Measurements from ENCODE around the gene BAIAP2L1.

BAIAP2L1 gene

GRCh38 chr7:98400542-98401340, at the start of gene BAIAP2L1 (continued):
- TF ChIP-seq ZSCAN30 (tag by site-specific recombination; IDR thresholded peaks at IDR 0.05) (peak; percentile 87), ZNF530 (tag by site-specific recombination; IDR thresholded peaks at IDR 0.05; ENCODE audit: low read depth) (no peak), ZNF354C (tag by site-specific recombination; IDR thresholded peaks at IDR 0.05; ENCODE audit: borderline replicate concordance, low read depth) (no peak), ZNF138 (tag by site-specific recombination; IDR thresholded peaks at IDR 0.05; ENCODE audit: borderline replicate concordance) (no peak), ZNF747 (tag by site-specific recombination; IDR thresholded peaks at IDR 0.05) (no peak), ZNF48 (tag by site-specific recombination; IDR thresholded peaks at IDR 0.05) (no peak), SP3 (tag by site-specific recombination; IDR thresholded peaks at IDR 0.05) (peak; percentile 82), ZNF37A (tag by site-specific recombination; IDR thresholded peaks at IDR 0.05) (no peak), SP2 (tag by site-specific recombination; IDR thresholded peaks at IDR 0.05) (peak; percentile 66), ZNF146 (tag by site-specific recombination; IDR thresholded peaks at IDR 0.05) (no peak), FEZF1 (tag by site-specific recombination; IDR thresholded peaks at IDR 0.05) (no peak), ZNF792 (tag by site-specific recombination; IDR thresholded peaks at IDR 0.05) (no peak), GFI1B (tag by site-specific recombination; IDR thresholded peaks at IDR 0.05) (no peak), KLF17 (tag by site-specific recombination; IDR thresholded peaks at IDR 0.05) (peak; percentile 56; the same call in 1 of the 2 replicates), ZIC2 (tag by site-specific recombination; IDR thresholded peaks at IDR 0.05) (no peak), REST (tag by site-specific recombination; IDR thresholded peaks at IDR 0.05) (no peak), ZNF302 (tag by site-specific recombination; IDR thresholded peaks at IDR 0.05; ENCODE audit: low read depth) (no peak), ZFP37 (tag by site-specific recombination; IDR thresholded peaks at IDR 0.05) (no peak), EGR2 (tag by site-specific recombination; IDR thresholded peaks at IDR 0.05; ENCODE audit: low read depth) (peak; percentile 23; the same call in 1 of the 2 replicates), ZNF529 (tag by site-specific recombination; IDR thresholded peaks at IDR 0.05; ENCODE audit: insufficient replicate concordance) (no peak), KLF8 (tag by site-specific recombination; IDR thresholded peaks at IDR 0.05) (peak; percentile 70), ZNF202 (tag by site-specific recombination; IDR thresholded peaks at IDR 0.05; ENCODE audit: borderline replicate concordance) (peak; percentile 94; the same call in 1 of the 2 replicates), HIC1 (tag by site-specific recombination; IDR thresholded peaks at IDR 0.05) (0 out of 2 replicates have a peak, but pooled peaks have one; percentile 37)
- TF ChIP-seq, protein P1, sequence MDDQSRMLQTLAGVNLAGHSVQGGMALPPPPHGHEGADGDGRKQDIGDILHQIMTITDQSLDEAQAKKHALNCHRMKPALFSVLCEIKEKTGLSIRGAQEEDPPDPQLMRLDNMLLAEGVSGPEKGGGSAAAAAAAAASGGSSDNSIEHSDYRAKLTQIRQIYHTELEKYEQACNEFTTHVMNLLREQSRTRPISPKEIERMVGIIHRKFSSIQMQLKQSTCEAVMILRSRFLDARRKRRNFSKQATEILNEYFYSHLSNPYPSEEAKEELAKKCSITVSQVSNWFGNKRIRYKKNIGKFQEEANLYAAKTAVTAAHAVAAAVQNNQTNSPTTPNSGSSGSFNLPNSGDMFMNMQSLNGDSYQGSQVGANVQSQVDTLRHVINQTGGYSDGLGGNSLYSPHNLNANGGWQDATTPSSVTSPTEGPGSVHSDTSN (CRISPR knock-in tag; IDR thresholded peaks at IDR 0.05) = 0 out of 2 replicates have a peak, but pooled peaks have one; percentile 17
- TF ChIP-seq, protein P2, sequence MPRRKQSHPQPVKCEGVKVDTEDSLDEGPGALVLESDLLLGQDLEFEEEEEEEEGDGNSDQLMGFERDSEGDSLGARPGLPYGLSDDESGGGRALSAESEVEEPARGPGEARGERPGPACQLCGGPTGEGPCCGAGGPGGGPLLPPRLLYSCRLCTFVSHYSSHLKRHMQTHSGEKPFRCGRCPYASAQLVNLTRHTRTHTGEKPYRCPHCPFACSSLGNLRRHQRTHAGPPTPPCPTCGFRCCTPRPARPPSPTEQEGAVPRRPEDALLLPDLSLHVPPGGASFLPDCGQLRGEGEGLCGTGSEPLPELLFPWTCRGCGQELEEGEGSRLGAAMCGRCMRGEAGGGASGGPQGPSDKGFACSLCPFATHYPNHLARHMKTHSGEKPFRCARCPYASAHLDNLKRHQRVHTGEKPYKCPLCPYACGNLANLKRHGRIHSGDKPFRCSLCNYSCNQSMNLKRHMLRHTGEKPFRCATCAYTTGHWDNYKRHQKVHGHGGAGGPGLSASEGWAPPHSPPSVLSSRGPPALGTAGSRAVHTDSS (tag by site-specific recombination; IDR thresholded peaks at IDR 0.05) = peak; percentile 62
- TF ChIP-seq, protein P3, sequence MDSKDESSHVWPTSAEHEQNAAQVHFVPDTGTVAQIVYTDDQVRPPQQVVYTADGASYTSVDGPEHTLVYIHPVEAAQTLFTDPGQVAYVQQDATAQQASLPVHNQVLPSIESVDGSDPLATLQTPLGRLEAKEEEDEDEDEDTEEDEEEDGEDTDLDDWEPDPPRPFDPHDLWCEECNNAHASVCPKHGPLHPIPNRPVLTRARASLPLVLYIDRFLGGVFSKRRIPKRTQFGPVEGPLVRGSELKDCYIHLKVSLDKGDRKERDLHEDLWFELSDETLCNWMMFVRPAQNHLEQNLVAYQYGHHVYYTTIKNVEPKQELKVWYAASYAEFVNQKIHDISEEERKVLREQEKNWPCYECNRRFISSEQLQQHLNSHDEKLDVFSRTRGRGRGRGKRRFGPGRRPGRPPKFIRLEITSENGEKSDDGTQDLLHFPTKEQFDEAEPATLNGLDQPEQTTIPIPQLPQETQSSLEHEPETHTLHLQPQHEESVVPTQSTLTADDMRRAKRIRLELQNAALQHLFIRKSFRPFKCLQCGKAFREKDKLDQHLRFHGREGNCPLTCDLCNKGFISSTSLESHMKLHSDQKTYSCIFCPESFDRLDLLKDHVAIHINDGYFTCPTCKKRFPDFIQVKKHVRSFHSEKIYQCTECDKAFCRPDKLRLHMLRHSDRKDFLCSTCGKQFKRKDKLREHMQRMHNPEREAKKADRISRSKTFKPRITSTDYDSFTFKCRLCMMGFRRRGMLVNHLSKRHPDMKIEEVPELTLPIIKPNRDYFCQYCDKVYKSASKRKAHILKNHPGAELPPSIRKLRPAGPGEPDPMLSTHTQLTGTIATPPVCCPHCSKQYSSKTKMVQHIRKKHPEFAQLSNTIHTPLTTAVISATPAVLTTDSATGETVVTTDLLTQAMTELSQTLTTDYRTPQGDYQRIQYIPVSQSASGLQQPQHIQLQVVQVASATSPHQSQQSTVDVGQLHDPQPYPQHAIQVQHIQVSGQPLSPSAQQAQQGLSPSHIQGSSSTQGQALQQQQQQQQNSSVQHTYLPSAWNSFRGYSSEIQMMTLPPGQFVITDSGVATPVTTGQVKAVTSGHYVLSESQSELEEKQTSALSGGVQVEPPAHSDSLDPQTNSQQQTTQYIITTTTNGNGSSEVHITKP (tag by site-specific recombination; IDR thresholded peaks at IDR 0.05) = peak; percentile 87
